ENCODE results near the gene TOMT. TPM values are rescaled to one million over a fixed set of nuclear protein-coding genes. Genes with fewer than 3 reads are reported as not detected.

The TOMT gene
- total RNA-seq, 4 donors from 2014 or later, result not detected

- ATAC-seq, result no peak
- Histone ChIP-seq H3K36me3 (peaks cover 0 to 8% of the 10 kb centered on the region in 2 donors), H3K9me3 (no peaks in the 10 kb centered on the region), H3K4me3 (no peak overlapping the region), H3K27ac (peak overlapping the region in 3 of 4 donors; percentile 80 to 87 (median 82)), H3K4me1 (peaks cover 34 to 67% (median 44%) of the 10 kb centered on the region in 3 donors), H3K27me3 (no peaks in the 10 kb centered on the region)
- TF ChIP-seq CTCF (IDR thresholded peaks at IDR 0.05) (no peak), POLR2A (IDR thresholded peaks at IDR 0.05) (no peak), EP300 (IDR thresholded peaks at IDR 0.05) (no peak), POLR2AphosphoS5 (IDR thresholded peaks at IDR 0.05) (no peak)
These were observed 38.0 kb upstream of the TOMT start for GRCh38 chr11:72067676-72068075.

- Histone ChIP-seq H3K4me1 (peaks cover 34 to 70% (median 44%) of the 10 kb centered on the region in 3 donors), H3K36me3 (peaks cover 0 to 8% of the 10 kb centered on the region in 2 donors), H3K9me3 (no peaks in the 10 kb centered on the region), H3K27ac (peak overlapping the region; percentile 65 to 87 (median 81)), H3K27me3 (no peaks in the 10 kb centered on the region), H3K4me3 (peak overlapping the region in 1 of 2 donors; percentile 16)
- ATAC-seq, result no peak
- TF ChIP-seq CTCF (IDR thresholded peaks at IDR 0.05), result no peak
- TF ChIP-seq EP300 (IDR thresholded peaks at IDR 0.05), result no peak
- no peak for TF ChIP-seq POLR2AphosphoS5 (IDR thresholded peaks at IDR 0.05)
- TF ChIP-seq POLR2A (IDR thresholded peaks at IDR 0.05), result no peak
These were observed 36.5 kb upstream of the TOMT start for GRCh38 chr11:72069200-72069599.

GRCh38 chr11:72069787-72070251 lies 35.9 kb upstream of the TOMT start:
- TF ChIP-seq POLR2AphosphoS5 (IDR thresholded peaks at IDR 0.05) (peak; percentile 70), CTCF (IDR thresholded peaks at IDR 0.05) (no peak)
- WGBS, 2 donors (ENCODE audit: low coverage in 1 of 2), result 20% methylated on average over 2 of the region's 2 CpGs; no CpG with 5 or more reads in 1 of the 2 donors
- peak overlapping the region in 1 of 2 donors; percentile 16 for H3K4me3 ChIP-seq
- H3K27ac ChIP-seq, result peak overlapping the region; percentile 65 to 87 (median 81)
- H3K4me1 ChIP-seq, result peaks cover 34 to 75% (median 44%) of the 10 kb centered on the region in 3 donors
- ATAC-seq, result peak; percentile 98
- no peaks in the 10 kb centered on the region for H3K27me3 ChIP-seq
- H3K36me3 ChIP-seq, result peaks cover 0 to 5% of the 10 kb centered on the region in 2 donors
- no peaks in the 10 kb centered on the region for H3K9me3 ChIP-seq

- no peak for ATAC-seq
- peaks cover 34 to 75% (median 44%) of the 10 kb centered on the region in 3 donors for H3K4me1 ChIP-seq
- 94% methylated on average over 7 of the region's 7 CpGs; no CpG with 5 or more reads in 1 of the 2 donors for WGBS, 2 donors (ENCODE audit: low coverage in 1 of 2)
These were observed 35.2 kb upstream of the TOMT start for GRCh38 chr11:72070491-72070890.

More at GRCh38 chr11:72070491-72070890, 35.2 kb upstream of the TOMT start:
- TF ChIP-seq POLR2AphosphoS5 (IDR thresholded peaks at IDR 0.05), result no peak
- no peak for TF ChIP-seq CTCF (IDR thresholded peaks at IDR 0.05)
- no peak for TF ChIP-seq EP300 (IDR thresholded peaks at IDR 0.05)
- no peak for TF ChIP-seq POLR2A (IDR thresholded peaks at IDR 0.05)
- H3K9me3 ChIP-seq, result no peaks in the 10 kb centered on the region
- H3K36me3 ChIP-seq, result peaks cover 0 to 5% of the 10 kb centered on the region in 2 donors
- H3K27ac ChIP-seq, result peak overlapping the region; percentile 65 to 87 (median 81)
- H3K4me3 ChIP-seq, result no peak overlapping the region
- H3K27me3 ChIP-seq, result no peaks in the 10 kb centered on the region
